GM19240 (cell line): Measurements from ENCODE around the gene ZDHHC24.
A peak's percentile ranks its signal among the peaks of the same experiment; 100 is the strongest.

Experiments
- DNase-seq: peaks from one replicate; pipeline ENCODE4 v3.0.0; 2011; ENCODE audit warnings: low spot score; ENCODE audit not compliant: insufficient read length

The ZDHHC24 gene

GRCh38 chr11:66497206-66497605, 48.6 kb downstream of the ZDHHC24 start:
- no peak for DNase-seq

DNA sequence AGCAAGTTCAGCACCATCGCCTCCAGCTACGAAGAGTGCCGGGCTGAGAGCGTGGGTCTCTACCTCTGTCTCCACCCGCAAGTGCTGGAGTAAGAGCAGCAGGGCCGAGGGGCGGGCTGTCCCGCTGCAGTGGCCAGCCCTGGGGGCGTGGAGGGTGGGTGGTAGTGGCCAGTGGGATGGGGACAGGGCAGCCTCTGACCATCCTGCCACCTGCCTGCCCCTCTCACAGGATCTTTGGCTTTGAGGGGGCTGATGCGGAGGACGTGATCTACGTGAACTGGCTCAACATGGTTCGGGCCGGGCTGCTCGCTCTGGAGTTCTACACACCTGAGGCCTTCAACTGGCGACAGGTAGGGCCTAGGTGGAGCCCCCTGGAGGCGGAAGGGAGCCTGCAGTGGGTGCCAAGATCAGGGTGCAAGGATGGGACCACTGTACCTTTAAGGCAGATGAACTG, 50.4 kb downstream of the ZDHHC24 start:
- no peak for DNase-seq

DNA sequence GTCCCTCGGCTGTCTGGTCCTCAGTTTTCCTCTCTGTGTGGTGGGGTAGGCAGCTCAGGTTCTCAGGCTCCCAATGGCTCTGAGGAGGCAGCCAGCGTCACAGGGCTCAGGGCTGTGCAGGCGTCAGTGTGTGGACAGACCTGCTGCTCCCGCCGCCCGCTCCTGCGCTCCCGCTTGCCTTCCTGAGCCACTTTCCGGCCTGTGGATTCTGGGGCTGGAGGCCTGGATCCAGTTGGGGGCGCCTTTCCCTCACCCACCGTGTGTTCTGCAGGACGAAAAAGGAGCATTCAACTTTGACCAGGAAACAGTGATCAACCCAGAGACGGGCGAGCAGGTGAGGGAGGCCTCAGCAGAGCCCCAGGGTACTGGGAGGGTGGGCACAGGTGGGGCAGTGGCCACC, 50.9 kb downstream of the ZDHHC24 start:
- no peak for DNase-seq

DNA sequence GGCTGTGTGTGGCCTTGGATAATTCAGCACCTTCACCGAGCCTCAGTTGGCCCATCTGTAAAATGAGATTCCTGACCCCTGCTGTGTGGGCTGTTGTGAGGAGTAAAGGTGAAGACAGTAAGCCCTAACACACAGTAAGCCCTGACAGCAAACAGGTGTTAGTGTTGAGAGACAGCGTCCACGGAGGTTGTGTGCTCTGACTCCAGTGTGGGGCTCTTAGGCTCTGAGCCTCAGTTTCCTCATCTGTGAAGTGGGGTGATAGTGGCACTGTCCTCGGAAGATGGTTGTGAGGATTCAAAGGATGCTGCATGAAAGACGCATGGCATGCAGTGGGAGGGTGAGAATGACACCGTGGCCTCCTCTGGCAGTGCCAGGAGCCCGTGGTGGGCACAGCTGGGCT, 51.4 kb downstream of the ZDHHC24 start:
- no peak for DNase-seq

DNA sequence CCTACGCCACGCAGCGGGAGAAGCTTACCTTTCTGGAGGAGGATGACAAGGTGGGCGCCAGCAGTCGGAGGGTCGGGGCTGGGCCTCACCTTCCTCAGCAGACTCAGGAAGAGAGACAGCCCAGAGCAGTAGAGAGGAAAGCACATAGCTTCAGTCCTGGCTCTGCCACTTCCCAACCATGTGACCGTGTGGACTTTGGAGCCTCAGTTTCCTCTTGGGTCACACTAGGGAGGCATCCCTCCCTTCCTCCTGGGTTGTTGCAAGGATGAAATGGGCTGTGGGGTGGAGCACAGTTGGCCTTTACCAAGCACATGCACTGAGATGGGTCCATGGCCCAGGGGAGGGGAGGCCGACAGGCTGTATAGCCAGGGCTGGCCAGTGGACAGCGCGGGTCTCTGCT, 52.7 kb downstream of the ZDHHC24 start:
- DNase-seq = no peak

- no peak for DNase-seq
Observed at GRCh38 chr11:66492161-66492865, 53.5 kb downstream of the ZDHHC24 start.

DNA sequence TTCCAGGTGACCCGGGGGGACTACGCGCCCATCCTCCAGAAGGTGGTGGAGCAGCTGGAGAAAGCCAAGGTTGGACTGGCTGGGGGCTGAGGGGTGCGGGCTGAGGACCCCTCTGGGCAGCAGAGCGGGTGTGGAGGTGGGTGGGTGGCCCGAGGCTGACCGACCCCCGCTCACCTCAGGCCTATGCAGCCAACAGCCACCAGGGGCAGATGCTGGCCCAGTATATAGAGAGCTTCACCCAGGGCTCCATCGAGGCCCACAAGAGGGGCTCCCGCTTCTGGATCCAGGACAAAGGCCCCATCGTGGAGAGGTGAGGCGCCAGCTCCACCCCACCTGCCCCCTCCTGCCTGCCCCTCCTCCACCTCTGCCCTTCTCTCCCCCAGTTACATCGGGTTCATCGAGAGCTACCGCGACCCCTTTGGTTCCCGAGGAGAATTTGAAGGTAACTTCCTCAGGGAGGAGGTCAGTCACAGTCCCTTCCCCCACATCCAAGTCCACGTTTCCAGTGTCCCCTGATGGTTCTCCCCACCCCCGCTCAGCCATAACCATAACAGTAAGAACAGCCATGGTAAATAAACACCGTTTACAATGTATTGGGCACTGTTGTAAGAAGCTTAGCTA, 54.4 kb downstream of the ZDHHC24 start:
- DNase-seq = no peak

DNA sequence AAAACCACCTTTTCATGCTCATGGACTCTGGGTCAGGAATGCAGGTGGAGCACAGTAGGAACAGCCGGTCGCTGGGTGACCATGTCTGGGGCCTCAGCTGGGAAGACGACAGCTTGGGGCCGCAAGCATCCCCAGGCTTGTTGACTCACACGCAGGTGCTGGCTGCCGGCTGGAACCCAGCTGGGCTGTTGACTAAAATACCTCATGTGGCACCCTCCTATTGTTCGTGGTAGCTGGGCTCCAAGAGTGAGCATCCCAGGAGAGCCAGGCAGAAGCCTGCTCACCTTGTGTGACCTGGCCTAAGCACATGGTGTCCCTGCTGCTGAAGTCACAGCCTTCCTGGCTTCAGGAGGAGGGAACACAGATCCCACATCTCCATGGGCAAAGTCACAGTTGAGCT, 56.2 kb downstream of the ZDHHC24 start:
- no peak for DNase-seq

- DNase-seq = no peak
Observed at GRCh38 chr11:66488957-66489356, 56.9 kb downstream of the ZDHHC24 start.

DNA sequence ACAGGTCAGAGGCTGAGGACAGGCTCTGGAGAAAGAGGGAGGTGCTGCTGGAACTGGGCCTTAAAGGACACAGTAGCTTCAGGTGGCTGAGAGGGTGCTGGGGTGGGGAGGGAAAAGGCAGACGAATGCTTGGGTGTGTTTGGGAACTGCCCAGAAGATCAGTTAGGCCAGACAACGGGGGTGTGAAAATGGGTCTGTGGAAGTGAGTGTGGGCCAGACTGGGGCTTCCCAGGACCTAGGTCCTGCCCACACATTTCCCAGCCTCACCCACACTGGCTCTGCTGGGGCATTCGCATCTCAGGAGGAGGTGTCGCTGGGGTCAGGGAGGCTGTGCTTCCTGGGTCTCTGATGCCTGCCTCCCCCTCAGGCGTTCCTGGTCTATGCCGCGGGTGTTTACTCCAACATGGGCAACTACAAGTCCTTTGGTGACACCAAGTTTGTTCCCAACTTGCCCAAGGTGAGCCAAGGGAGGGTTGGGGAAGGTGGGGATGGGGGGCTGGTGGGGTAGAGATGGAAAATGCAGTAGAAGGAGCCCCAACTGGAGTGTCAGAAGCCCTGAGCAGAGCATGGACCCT, 61.0 kb downstream of the ZDHHC24 start:
- no peak for DNase-seq

DNA sequence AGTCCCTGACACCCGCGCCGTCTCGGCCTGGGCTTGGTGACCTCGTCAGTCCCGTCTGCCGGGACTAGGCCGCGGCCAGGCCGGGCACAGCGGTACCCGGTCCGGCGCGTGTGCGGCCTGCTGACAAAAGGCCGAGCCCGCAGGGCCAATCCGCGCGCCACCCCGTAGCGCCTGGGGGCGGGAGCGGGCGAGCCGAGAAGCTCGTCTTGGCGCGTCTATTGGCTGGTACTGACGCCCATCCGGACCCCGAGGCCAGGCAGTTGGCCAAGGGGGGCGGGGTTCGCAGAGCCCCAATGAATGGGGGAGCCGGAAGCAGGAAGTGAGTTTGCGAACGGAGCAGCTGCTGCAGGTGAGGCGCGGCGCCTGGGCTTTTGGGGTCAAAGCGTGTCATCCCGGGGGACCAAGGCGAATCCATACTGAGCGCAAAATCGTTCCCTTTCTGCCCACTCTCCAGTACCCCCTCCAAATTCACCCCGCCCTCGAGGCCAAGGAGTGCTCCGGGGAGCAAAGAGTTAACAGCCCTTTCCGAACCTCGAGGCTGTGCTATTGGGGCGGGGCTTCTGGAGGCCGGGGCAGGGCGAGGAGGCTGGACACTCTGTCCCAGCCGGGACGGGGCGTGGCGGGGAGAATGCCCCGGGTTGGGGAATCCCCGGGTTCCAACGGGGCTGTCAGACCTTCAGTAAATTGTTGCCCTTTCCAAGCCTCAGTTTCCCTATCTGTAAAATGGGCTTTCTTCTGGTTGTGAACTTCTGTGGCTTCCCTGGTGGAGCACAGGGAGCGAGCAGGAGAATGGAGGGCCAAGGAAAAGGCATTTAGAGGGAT, 65.5 kb downstream of the ZDHHC24 start, which contains the start of gene DPP3:
Gene DPP3, plus strand, starts transcription at position 318 of the 822 bp plus-strand sequence. CDS start 1,767 bp downstream, outside the sequence.
- peak; percentile 100 for DNase-seq

DNA sequence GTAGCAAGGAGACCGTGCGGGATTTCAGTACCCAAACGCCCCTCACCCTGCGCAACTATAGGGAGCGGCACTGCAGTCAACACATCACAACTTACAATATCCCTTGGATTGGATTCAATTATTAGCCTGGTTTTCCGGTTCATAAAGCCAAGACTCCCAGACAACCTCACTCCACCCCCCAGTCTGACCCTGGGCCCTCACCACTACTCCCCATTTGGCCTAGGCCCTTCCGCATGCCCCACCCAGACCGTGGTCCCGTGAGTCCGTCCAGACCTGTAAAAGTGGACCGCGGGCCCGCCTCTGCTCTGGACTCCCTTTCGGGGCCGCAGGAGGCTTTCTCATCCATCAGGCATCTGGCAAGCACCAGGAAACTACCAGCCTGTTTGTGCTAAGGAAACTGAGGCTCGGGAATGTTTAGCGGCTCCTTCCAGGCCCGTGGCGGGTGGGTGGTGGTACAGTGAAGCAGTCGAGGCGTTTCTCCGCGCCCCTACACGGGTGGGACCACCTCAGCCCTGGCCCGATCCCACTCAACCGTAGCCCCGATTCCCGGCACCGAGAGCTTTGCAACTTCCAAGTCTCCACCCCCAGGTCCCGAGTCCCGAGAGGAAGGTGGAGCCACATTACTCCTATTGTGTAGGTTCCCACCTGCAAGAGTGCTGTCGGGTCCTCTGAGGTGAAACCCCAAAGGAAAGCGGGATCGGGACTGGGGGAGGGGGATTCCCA, 66.3 kb downstream of the ZDHHC24 start:
- DNase-seq = no peak

- peak; percentile 64 for DNase-seq
Observed at GRCh38 chr11:66478729-66479393, 67.0 kb downstream of the ZDHHC24 start.

DNA sequence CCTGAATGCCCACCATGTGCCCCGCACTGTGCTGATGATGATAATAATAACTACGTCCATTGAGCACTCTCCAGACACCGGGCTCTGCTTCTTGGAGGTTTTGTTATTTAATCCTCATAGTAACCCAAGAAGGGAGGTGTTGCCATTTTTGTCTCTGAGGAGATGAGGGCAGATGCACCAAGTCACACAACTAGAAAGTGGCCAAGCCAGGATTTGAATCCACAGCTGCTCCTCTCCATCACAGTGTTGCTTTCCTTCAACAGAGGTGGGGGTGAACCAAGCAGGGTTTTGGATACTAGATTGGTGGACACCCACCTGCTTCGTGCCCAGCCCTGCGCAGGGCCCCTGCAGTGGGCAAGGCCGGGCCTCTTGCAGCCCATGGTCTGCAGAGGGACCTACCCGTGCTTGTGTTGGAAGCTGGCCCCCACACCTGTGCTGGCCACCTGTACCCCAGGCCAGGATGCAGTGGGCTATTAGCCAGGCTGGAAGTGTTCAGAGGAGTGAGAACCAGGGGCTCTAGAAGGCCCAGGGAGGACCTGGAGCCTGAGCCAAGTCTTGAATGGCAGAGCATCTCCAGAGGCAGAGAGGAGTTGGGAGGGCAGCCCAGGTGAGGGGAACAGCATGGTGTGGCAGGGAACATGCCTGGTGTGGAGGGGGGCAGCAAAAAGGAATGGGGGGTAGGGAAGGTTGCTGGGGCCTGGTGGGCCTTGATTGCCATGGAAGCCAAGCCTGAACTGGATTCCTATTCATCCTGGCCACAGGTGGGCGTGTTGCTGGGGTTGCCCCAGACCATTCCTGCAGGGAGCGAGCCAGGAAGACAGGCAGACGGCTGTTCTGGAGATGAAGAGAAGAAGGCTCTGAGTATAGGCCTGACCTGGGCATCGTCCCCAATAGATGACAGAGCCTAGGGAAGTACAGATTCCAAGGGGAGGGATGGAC, 68.3 kb downstream of the ZDHHC24 start:
- no peak for DNase-seq

GRCh38 chr11:66476841-66477251, 69.0 kb downstream of the ZDHHC24 start:
- no peak for DNase-seq

GRCh38 chr11:66476173-66476840, 69.5 kb downstream of the ZDHHC24 start:
- DNase-seq = no peak

DNA sequence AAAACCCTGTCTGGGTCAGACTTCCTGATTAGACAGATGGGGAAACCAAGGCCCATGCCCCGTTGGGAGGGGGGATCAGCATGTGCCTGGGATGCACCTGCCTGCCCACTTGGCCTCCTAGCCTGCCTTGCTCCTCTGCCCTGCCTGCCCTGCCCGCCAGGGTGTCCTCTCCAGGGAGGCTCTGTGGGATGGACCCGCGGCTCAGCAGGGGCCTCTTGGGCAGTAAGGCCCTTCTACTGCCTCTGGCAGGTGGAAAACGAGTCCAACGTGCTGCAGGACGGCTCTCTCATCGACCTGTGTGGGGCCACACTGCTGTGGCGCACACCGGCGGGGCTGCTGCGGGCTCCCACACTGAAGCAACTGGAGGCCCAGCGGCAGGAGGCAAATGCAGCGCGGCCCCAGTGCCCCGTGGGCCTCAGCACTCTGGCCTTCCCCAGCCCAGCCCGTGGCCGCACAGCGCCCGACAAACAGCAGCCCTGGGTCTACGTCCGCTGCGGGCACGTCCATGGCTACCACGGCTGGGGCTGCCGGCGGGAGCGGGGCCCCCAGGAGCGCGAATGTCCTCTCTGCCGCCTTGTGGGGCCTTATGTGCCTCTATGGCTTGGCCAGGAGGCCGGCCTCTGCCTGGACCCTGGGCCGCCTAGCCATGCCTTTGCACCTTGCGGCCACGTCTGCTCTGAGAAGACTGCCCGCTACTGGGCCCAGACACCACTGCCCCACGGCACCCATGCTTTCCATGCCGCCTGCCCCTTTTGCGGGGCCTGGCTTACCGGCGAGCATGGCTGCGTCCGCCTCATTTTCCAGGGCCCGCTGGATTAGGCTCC, 70.3 kb downstream of the ZDHHC24 start:
- DNase-seq = no peak
